SK-N-SH treated with all-trans-retinoic acid at 6 μM for 48 hours (cell line): ENCODE measurements around the gene PARVG.

Source experiments
- ATAC-seq: fragments of 200-7000 bp; cut with Tn5 transposase; 3 replicates; pipeline ENCODE4 v1.9.1; 2020; ENCODE audit warnings: mild to moderate bottlenecking, moderate library complexity
- ARNTL ChIP-seq: fragments of 450-650 bp; formaldehyde crosslinking; IDR thresholded peaks from 2 replicates; pipeline ENCODE4 v1.5.0; 2020; ENCODE audit warnings: low read depth, mild to moderate bottlenecking, moderate library complexity, borderline replicate concordance
- BACH2 ChIP-seq: fragments of 250-450 bp; sonication (Bioruptor Pico); IDR thresholded peaks from 2 replicates; pipeline ENCODE4 v1.9.0; 2021; ENCODE audit warnings: mild to moderate bottlenecking, borderline replicate concordance
- CREB5 ChIP-seq: fragments of 250-450 bp; sonication (Bioruptor Pico); IDR thresholded peaks from 2 replicates; pipeline ENCODE4 v1.5.1; 2020; ENCODE audit warnings: low read depth, mild to moderate bottlenecking, moderate library complexity
- CSDC2 ChIP-seq: fragments of 250-450 bp; sonication (Bioruptor Pico); IDR thresholded peaks from 2 replicates; pipeline ENCODE4 v1.5.0; 2020; ENCODE audit warnings: mild to moderate bottlenecking, moderate library complexity
- CSRNP3 ChIP-seq: fragments of 250-450 bp; sonication (Bioruptor Pico); IDR thresholded peaks from 2 replicates; pipeline ENCODE4 v1.5.1; 2021; ENCODE audit warnings: mild to moderate bottlenecking, moderate library complexity
- ESRRG ChIP-seq: fragments of 250-450 bp; sonication (Bioruptor Pico); IDR thresholded peaks from 2 replicates; pipeline ENCODE4 v1.6.1; 2021; ENCODE audit warnings: mild to moderate bottlenecking
- ISL1 ChIP-seq: fragments of 250-450 bp; sonication (Bioruptor Pico); IDR thresholded peaks from 2 replicates; pipeline ENCODE4 v2.1.2; 2022; ENCODE audit warnings: mild to moderate bottlenecking, moderate library complexity
- OSR1 ChIP-seq: fragments of 250-450 bp; sonication (Bioruptor Pico); IDR thresholded peaks from 2 replicates; pipeline ENCODE4 v1.8.0; 2022; ENCODE audit warnings: moderate library complexity, mild to moderate bottlenecking, inconsistent platforms
- POU6F1 ChIP-seq: fragments of 250-450 bp; sonication (Bioruptor Pico); IDR thresholded peaks from 2 replicates; pipeline ENCODE4 v1.8.0; 2021; ENCODE audit warnings: low read depth, mild to moderate bottlenecking, moderate library complexity, borderline replicate concordance
- PPARA ChIP-seq: fragments of 250-450 bp; sonication (Bioruptor Pico); IDR thresholded peaks from 2 replicates; pipeline ENCODE4 v1.5.0; 2020; ENCODE audit warnings: mild to moderate bottlenecking, borderline replicate concordance
- RARB ChIP-seq: fragments of 250-450 bp; sonication (Bioruptor Pico); IDR thresholded peaks from 2 replicates; pipeline ENCODE4 v1.8.0; 2021; ENCODE audit warnings: mild to moderate bottlenecking, moderate library complexity
- SNAI2 ChIP-seq: fragments of 250-450 bp; sonication (Bioruptor Pico); IDR thresholded peaks from 2 replicates; pipeline ENCODE4 v1.5.0; 2020; ENCODE audit warnings: mild to moderate bottlenecking, moderate library complexity
- TCF4 ChIP-seq: fragments of 250-450 bp; sonication (Bioruptor Pico); IDR thresholded peaks from 2 replicates; pipeline ENCODE4 v1.8.0; 2021; ENCODE audit warnings: mild to moderate bottlenecking, moderate library complexity, borderline replicate concordance
- TSHZ2 ChIP-seq: fragments of 250-450 bp; sonication (Bioruptor Pico); IDR thresholded peaks from 2 replicates; pipeline ENCODE4 v1.5.0; 2020; ENCODE audit warnings: mild to moderate bottlenecking, moderate library complexity
- ZC3H10 ChIP-seq: fragments of 250-450 bp; sonication (Bioruptor Pico); IDR thresholded peaks from 2 replicates; pipeline ENCODE4 v1.5.1; 2021; ENCODE audit warnings: mild to moderate bottlenecking, moderate library complexity
- ZFP3 ChIP-seq: fragments of 250-450 bp; sonication (Bioruptor Pico); IDR thresholded peaks from 2 replicates; pipeline ENCODE4 v1.5.0; 2020; ENCODE audit warnings: mild to moderate bottlenecking, moderate library complexity
- ZFP30 ChIP-seq: fragments of 450-650 bp; formaldehyde crosslinking; IDR thresholded peaks from 2 replicates; pipeline ENCODE4 v1.5.0; 2022; ENCODE audit warnings: mild to moderate bottlenecking, moderate library complexity
- ZNF565 ChIP-seq: fragments of 450-650 bp; formaldehyde crosslinking; conservative IDR thresholded peaks from 2 replicates; pipeline ENCODE4 v1.5.0; 2020; ENCODE audit warnings: low read depth, mild to moderate bottlenecking, moderate library complexity
- ZNF70 ChIP-seq: fragments of 450-650 bp; formaldehyde crosslinking; IDR thresholded peaks from 2 replicates; pipeline ENCODE4 v1.5.0; 2020; ENCODE audit warnings: mild to moderate bottlenecking, moderate library complexity
- ZNF8 ChIP-seq: fragments of 450-650 bp; formaldehyde crosslinking; IDR thresholded peaks from 2 replicates; pipeline ENCODE4 v1.5.0; 2020; ENCODE audit warnings: mild to moderate bottlenecking, moderate library complexity

Gene PARVG

GRCh38 chr22:44243761-44244160 is 63.0 kb downstream of the PARVG start:
- TF ChIP-seq CSDC2 (no peak), ZNF8 (CRISPR knock-in tag) (no peak), TCF4 (CRISPR knock-in tag) (no peak), ZFP30 (CRISPR knock-in tag) (no peak), ESRRG (no peak), ARNTL (CRISPR knock-in tag) (no peak), TSHZ2 (CRISPR knock-in tag) (no peak), ISL1 (CRISPR knock-in tag) (no peak), ZNF70 (no peak)
- ATAC-seq: no peak

- no peak for ATAC-seq
- peak; percentile 89 for TF ChIP-seq ZFP3 (CRISPR knock-in tag)
- no peak for TF ChIP-seq POU6F1 (CRISPR knock-in tag)
- no peak for TF ChIP-seq ZC3H10 (CRISPR knock-in tag)
- TF ChIP-seq CREB5: no peak
- no peak for TF ChIP-seq SNAI2 (CRISPR knock-in tag)
- TF ChIP-seq, all 23 proteins: peak for 1
These were observed 63.6 kb downstream of the PARVG start for GRCh38 chr22:44244265-44244822.

GRCh38 chr22:44245438-44245837 is 64.7 kb downstream of the PARVG start:
- no peak for TF ChIP-seq ISL1 (CRISPR knock-in tag)
- no peak for TF ChIP-seq TCF4 (CRISPR knock-in tag)
- TF ChIP-seq BACH2 (CRISPR knock-in tag): no peak
- TF ChIP-seq CSRNP3 (CRISPR knock-in tag): no peak
- TF ChIP-seq SNAI2 (CRISPR knock-in tag): no peak
- no peak for TF ChIP-seq RARB (CRISPR knock-in tag)
- TF ChIP-seq ZFP30 (CRISPR knock-in tag): no peak
- no peak for TF ChIP-seq TSHZ2 (CRISPR knock-in tag)
- no peak for TF ChIP-seq ZC3H10 (CRISPR knock-in tag)
- no peak for TF ChIP-seq ZNF8 (CRISPR knock-in tag)
- no peak for TF ChIP-seq ARNTL (CRISPR knock-in tag)
- no peak for TF ChIP-seq ESRRG
- no peak for ATAC-seq

GRCh38 chr22:44245867-44246266 is 65.1 kb downstream of the PARVG start:
- ATAC-seq: no peak
- TF ChIP-seq ESRRG: no peak
- TF ChIP-seq CSRNP3 (CRISPR knock-in tag): no peak
- TF ChIP-seq ZC3H10 (CRISPR knock-in tag): no peak
- TF ChIP-seq PPARA (CRISPR knock-in tag): no peak
- no peak for TF ChIP-seq ZFP3 (CRISPR knock-in tag)
- TF ChIP-seq TSHZ2 (CRISPR knock-in tag): no peak
- no peak for TF ChIP-seq OSR1 (CRISPR knock-in tag)
- TF ChIP-seq ZNF8 (CRISPR knock-in tag): no peak
- TF ChIP-seq SNAI2 (CRISPR knock-in tag): no peak
- TF ChIP-seq ARNTL (CRISPR knock-in tag): no peak
- TF ChIP-seq TCF4 (CRISPR knock-in tag): no peak
- no peak for TF ChIP-seq RARB (CRISPR knock-in tag)
- TF ChIP-seq ZNF565: no peak
